Measurements from ENCODE around the gene MYH10. TPM values are rescaled to one million over a fixed set of nuclear protein-coding genes. Genes with fewer than 3 reads are reported as not detected.
A peak's percentile ranks its signal among the peaks of the same experiment; 100 is the strongest.

Gene MYH10
- total and polyA plus RNA-seq, 9 of the 15 experiments (the other 6 are each of a cell fraction or from before 2014, with no cell fraction given), result 16.3 to 95.3 (median 39.7) TPM

GRCh38 chr17:8470447-8471047, 160.0 kb downstream of the MYH10 start:
- DNase-seq (ENCODE audit: extremely low read depth in 1 of 4, low spot score in 3 of 4) (no peak), ATAC-seq (no peak), FAIRE-seq (no peak)
- H3K4me2 ChIP-seq (ENCODE audit: insufficient read depth, low read length), result no peak overlapping the region
- no peak overlapping the region for H3K4me3 ChIP-seq
- BruUV-seq (replicated peaks), result no TSS peak
- H3K27ac ChIP-seq (ENCODE audit: extremely low read depth, low read depth, low read length), result no peak overlapping the region
- peaks cover 0 to 3% of the 10 kb centered on the region in 2 experiments; a peak in 2 of 5 replicates for H3K4me1 ChIP-seq (replicated peaks in 1 of 2; ENCODE audit: control insufficient read depth in 2 of 2, insufficient read depth in 2 of 2, low read length in 2 of 2)
- no peak overlapping the region for H3K9ac ChIP-seq (ENCODE audit: insufficient read depth in 1 of 2, low read depth in 2 of 2, low read length in 2 of 2)
- 0 out of 2 replicates have a peak, but pooled peaks cover 4% of the 10 kb centered on the region for H4K20me1 ChIP-seq (replicated peaks; ENCODE audit: control insufficient read depth, insufficient read depth, low read length)
- H3K9me3 ChIP-seq (replicated peaks; ENCODE audit: control insufficient read depth, insufficient read depth, low read depth, low read length), result no peaks in the 10 kb centered on the region
- H2AFZ ChIP-seq (ENCODE audit: low read depth, low read length), result no peak overlapping the region
- ChIA-PET POLR2A (interaction anchor here (0.6 to 1.5 kb wide), 5 partner anchors 11 to 194 kb away, joined by 3 to 4 read pairs (median 3); no protein-coding TSS in a partner anchor), CTCF (ENCODE audit: low intra/inter-chr PET ratio) (no interaction called here)
- H3K36me3 ChIP-seq (ENCODE audit: control insufficient read depth, insufficient read depth, low read length), result peaks cover 62% of the 10 kb centered on the region; the same call in 2 of the 3 replicates
- H3K27me3 ChIP-seq (ENCODE audit: control insufficient read depth in 2 of 2, insufficient read depth in 2 of 2, low read length in 2 of 2), result no peaks in the 10 kb centered on the region
- WGBS (ENCODE audit: insufficient coverage, low coverage, missing lambda C conversion rate), result 96% methylated on average over 13 of the region's 20 CpGs
- in situ Hi-C loops (cut with MboI), result no loop called here
- no peaks in the 10 kb centered on the region for H3K9me1 ChIP-seq (ENCODE audit: control insufficient read depth, insufficient read depth, low read length)
- intact Hi-C loops (cut with micrococcal nuclease), result no loop called here
- H3K79me2 ChIP-seq (ENCODE audit: control insufficient read depth, insufficient read depth, low read length), result no peaks in the 10 kb centered on the region
- peak; percentile 48; the same call in 1 of the 2 replicates for TF ChIP-seq POLR2G (IDR thresholded peaks at IDR 0.05; ENCODE audit: low read depth, low read length)
- TF ChIP-seq, protein P1, sequence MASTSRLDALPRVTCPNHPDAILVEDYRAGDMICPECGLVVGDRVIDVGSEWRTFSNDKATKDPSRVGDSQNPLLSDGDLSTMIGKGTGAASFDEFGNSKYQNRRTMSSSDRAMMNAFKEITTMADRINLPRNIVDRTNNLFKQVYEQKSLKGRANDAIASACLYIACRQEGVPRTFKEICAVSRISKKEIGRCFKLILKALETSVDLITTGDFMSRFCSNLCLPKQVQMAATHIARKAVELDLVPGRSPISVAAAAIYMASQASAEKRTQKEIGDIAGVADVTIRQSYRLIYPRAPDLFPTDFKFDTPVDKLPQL (IDR thresholded peaks at IDR 0.05; ENCODE audit: extremely low read depth, insufficient read length), result no peak

GRCh38 chr17:8469964-8470363, 160.6 kb downstream of the MYH10 start:
- intact Hi-C loops (cut with micrococcal nuclease) (no loop called here), in situ Hi-C loops (cut with MboI) (no loop called here)
- no peak overlapping the region for H3K27ac ChIP-seq (ENCODE audit: extremely low read depth, low read depth, low read length)
- H3K9me3 ChIP-seq (replicated peaks; ENCODE audit: control insufficient read depth, insufficient read depth, low read depth, low read length), result no peaks in the 10 kb centered on the region
- 0 out of 2 replicates have a peak, but pooled peaks cover 3% of the 10 kb centered on the region for H4K20me1 ChIP-seq (replicated peaks; ENCODE audit: control insufficient read depth, insufficient read depth, low read length)
- ATAC-seq (no peak), DNase-seq (ENCODE audit: extremely low read depth in 1 of 4, low spot score in 3 of 4) (no peak), FAIRE-seq (no peak)
- H3K79me2 ChIP-seq (ENCODE audit: control insufficient read depth, insufficient read depth, low read length), result no peaks in the 10 kb centered on the region
- H3K4me3 ChIP-seq, result no peak overlapping the region
- WGBS (ENCODE audit: insufficient coverage, low coverage, missing lambda C conversion rate), result 84% methylated on average over 12 of the region's 12 CpGs
- H3K9me1 ChIP-seq (ENCODE audit: control insufficient read depth, insufficient read depth, low read length), result no peaks in the 10 kb centered on the region
- H2AFZ ChIP-seq (ENCODE audit: low read depth, low read length), result no peak overlapping the region
- no peak overlapping the region for H3K9ac ChIP-seq (ENCODE audit: insufficient read depth in 1 of 2, low read depth in 2 of 2, low read length in 2 of 2)
- ChIA-PET CTCF (ENCODE audit: low intra/inter-chr PET ratio) (no interaction called here), POLR2A (interaction anchor here (0.8 to 1.0 kb wide), 3 partner anchors 12 to 50 kb away, joined by 3 to 4 read pairs (median 3); no protein-coding TSS in a partner anchor)
- no peaks in the 10 kb centered on the region for H3K27me3 ChIP-seq (ENCODE audit: control insufficient read depth in 2 of 2, insufficient read depth in 2 of 2, low read length in 2 of 2)
- peaks cover 0 to 3% of the 10 kb centered on the region in 2 experiments; a peak in 2 of 5 replicates for H3K4me1 ChIP-seq (replicated peaks in 1 of 2; ENCODE audit: control insufficient read depth in 2 of 2, insufficient read depth in 2 of 2, low read length in 2 of 2)
- no TSS peak for BruUV-seq (replicated peaks)
- no peak overlapping the region for H3K4me2 ChIP-seq (ENCODE audit: insufficient read depth, low read length)
- H3K36me3 ChIP-seq (ENCODE audit: control insufficient read depth, insufficient read depth, low read length), result peaks cover 56% of the 10 kb centered on the region; the same call in 2 of the 3 replicates
- no peak for TF ChIP-seq ATF1 (CRISPR knock-in tag; IDR thresholded peaks at IDR 0.05)
- no peak for TF ChIP-seq ATF1 (tag; IDR thresholded peaks at IDR 0.05)
- TF ChIP-seq TRIM24 (IDR thresholded peaks at IDR 0.05), result no peak
- TF ChIP-seq ZSCAN29 (IDR thresholded peaks at IDR 0.05), result no peak
- TF ChIP-seq RCOR1 (IDR thresholded peaks at IDR 0.05; ENCODE audit: borderline replicate concordance in 1 of 2, low read depth in 2 of 2, low read length in 2 of 2), result no peak
- no peak for TF ChIP-seq ZBTB26 (CRISPR knock-in tag; IDR thresholded peaks at IDR 0.05)

Data from K562 (cell line).